GM12892 (cell line): ENCODE data around the gene ASRGL1.

Experiments
- POLR2AphosphoS5 ChIP-seq: IDR thresholded peaks from 2 replicates; pipeline ENCODE4 v1.6.1; 2011; ENCODE audit warnings: low read depth, low read length, control low read depth
- TAF1 ChIP-seq: IDR thresholded peaks from 2 replicates; pipeline ENCODE4 v1.6.1; 2011; ENCODE audit warnings: low read depth, mild to moderate bottlenecking, control low read depth, low read length, borderline replicate concordance

- no peak for TF ChIP-seq TAF1
- TF ChIP-seq POLR2AphosphoS5, result no peak
Observed at GRCh38 chr11:62387381-62387780, 50.1 kb downstream of the ASRGL1 start.
